Liver (tissue), 3 donors: ENCODE results near the gene SLC30A4.

Source experiments
- CTCF ChIP-seq: fragments of 150-350 bp; IDR thresholded peaks from 2 replicates; pipeline ENCODE4 v1.5.1; 2017; ENCODE audit warnings: improper control_type of control experiment, low read depth, low read length; ENCODE audit not compliant: missing input control
- EGR1 ChIP-seq, 2 donors: IDR thresholded peaks; 2 replicates each; pipeline ENCODE4 v1.6.1; 2016 to 2018; ENCODE audit warnings: antibody characterized with exemption in 2 of 2, low read depth in 2 of 2
- FOXA1 ChIP-seq: IDR thresholded peaks from 2 replicates; pipeline ENCODE4 v1.6.1; 2016; ENCODE audit warnings: antibody characterized with exemption
- FOXA2 ChIP-seq: IDR thresholded peaks from 2 replicates; pipeline ENCODE4 v1.6.1; 2016; ENCODE audit warnings: antibody characterized with exemption
- GABPA ChIP-seq, 2 donors: IDR thresholded peaks in 1 of 2; conservative IDR thresholded peaks in 1 of 2; 2 replicates each; pipeline ENCODE4 v1.6.1; 2016; ENCODE audit warnings: antibody characterized with exemption in 2 of 2, mild to moderate bottlenecking in 1 of 2, moderate library complexity in 1 of 2
- HNF4A ChIP-seq, 2 donors: conservative IDR thresholded peaks; 2 replicates each; pipeline ENCODE4 v1.6.1; 2016; ENCODE audit warnings: antibody characterized with exemption in 2 of 2, mild to moderate bottlenecking in 2 of 2
- JUND ChIP-seq, 2 donors: IDR thresholded peaks; 2 replicates each; pipeline ENCODE4 v1.6.1; 2016; ENCODE audit warnings: antibody characterized with exemption in 2 of 2
- NR2F2 ChIP-seq: IDR thresholded peaks from 2 replicates; pipeline ENCODE4 v1.6.1; 2016; ENCODE audit warnings: antibody characterized with exemption
- RAD21 ChIP-seq, 2 donors: IDR thresholded peaks; 2 replicates each; pipeline ENCODE4 v1.6.1; 2016; ENCODE audit warnings: antibody characterized with exemption in 2 of 2, mild to moderate bottlenecking in 2 of 2
- RXRA ChIP-seq, 2 donors: IDR thresholded peaks; 2 replicates each; pipeline ENCODE4 v1.6.1; 2017 to 2018; ENCODE audit warnings: antibody characterized with exemption in 2 of 2, mild to moderate bottlenecking in 1 of 2
- SP1 ChIP-seq: IDR thresholded peaks from 2 replicates; pipeline ENCODE4 v1.6.1; 2018; ENCODE audit warnings: antibody characterized with exemption, mild to moderate bottlenecking
- TAF1 ChIP-seq: conservative IDR thresholded peaks from 2 replicates; pipeline ENCODE4 v1.6.1; 2016; ENCODE audit warnings: antibody characterized with exemption, mild to moderate bottlenecking
- TF ChIP-seq, protein P1 (sequence below): IDR thresholded peaks from 2 replicates; pipeline ENCODE4 v1.6.1; 2016; ENCODE audit warnings: antibody characterized with exemption
- TF ChIP-seq, protein P2 (sequence below): IDR thresholded peaks from 2 replicates; pipeline ENCODE4 v1.6.1; 2016; ENCODE audit warnings: antibody characterized with exemption, mild to moderate bottlenecking
- donor health status: healthy.
- donor health status: healthy.

DNA sequence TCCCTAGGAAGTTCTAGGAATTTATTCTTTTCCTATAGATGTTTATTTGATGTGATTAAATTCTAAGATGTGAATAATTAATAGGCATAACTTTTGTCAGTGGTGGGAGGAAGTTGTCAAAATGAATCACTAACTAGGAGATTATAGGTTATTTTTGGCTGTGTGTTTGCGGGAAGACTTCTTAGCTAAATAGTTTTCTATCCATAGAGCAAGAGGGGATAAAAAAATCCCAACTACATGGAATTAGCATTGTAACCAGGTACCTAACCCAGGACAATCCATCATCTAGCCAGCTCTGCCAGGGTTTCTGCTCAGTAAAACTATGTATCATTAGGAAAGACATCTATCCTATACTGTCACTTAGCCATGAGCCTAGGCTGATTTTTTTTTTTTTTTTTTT is 23.9 kb downstream of the SLC30A4 start:
- TF ChIP-seq TAF1 = no peak
- TF ChIP-seq CTCF = no peak
- no peak for TF ChIP-seq SP1
- no peak for TF ChIP-seq HNF4A (conservative IDR thresholded peaks at IDR 0.05)
- no peak for TF ChIP-seq JUND (IDR thresholded peaks at IDR 0.05)
- no peak for TF ChIP-seq EGR1 (IDR thresholded peaks at IDR 0.05; ENCODE audit: low read depth in 2 of 2)
- TF ChIP-seq, protein P1, sequence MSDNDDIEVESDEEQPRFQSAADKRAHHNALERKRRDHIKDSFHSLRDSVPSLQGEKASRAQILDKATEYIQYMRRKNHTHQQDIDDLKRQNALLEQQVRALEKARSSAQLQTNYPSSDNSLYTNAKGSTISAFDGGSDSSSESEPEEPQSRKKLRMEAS = no peak
- TF ChIP-seq GABPA (IDR thresholded peaks at IDR 0.05 in 1 of 2, conservative IDR thresholded peaks at IDR 0.05 in 1 of 2) = no peak
- no peak for TF ChIP-seq NR2F2
- no peak for TF ChIP-seq FOXA1
- no peak for TF ChIP-seq RAD21 (IDR thresholded peaks at IDR 0.05)
- TF ChIP-seq, protein P2, sequence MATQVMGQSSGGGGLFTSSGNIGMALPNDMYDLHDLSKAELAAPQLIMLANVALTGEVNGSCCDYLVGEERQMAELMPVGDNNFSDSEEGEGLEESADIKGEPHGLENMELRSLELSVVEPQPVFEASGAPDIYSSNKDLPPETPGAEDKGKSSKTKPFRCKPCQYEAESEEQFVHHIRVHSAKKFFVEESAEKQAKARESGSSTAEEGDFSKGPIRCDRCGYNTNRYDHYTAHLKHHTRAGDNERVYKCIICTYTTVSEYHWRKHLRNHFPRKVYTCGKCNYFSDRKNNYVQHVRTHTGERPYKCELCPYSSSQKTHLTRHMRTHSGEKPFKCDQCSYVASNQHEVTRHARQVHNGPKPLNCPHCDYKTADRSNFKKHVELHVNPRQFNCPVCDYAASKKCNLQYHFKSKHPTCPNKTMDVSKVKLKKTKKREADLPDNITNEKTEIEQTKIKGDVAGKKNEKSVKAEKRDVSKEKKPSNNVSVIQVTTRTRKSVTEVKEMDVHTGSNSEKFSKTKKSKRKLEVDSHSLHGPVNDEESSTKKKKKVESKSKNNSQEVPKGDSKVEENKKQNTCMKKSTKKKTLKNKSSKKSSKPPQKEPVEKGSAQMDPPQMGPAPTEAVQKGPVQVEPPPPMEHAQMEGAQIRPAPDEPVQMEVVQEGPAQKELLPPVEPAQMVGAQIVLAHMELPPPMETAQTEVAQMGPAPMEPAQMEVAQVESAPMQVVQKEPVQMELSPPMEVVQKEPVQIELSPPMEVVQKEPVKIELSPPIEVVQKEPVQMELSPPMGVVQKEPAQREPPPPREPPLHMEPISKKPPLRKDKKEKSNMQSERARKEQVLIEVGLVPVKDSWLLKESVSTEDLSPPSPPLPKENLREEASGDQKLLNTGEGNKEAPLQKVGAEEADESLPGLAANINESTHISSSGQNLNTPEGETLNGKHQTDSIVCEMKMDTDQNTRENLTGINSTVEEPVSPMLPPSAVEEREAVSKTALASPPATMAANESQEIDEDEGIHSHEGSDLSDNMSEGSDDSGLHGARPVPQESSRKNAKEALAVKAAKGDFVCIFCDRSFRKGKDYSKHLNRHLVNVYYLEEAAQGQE = no peak
- no peak for TF ChIP-seq FOXA2
- TF ChIP-seq RXRA (IDR thresholded peaks at IDR 0.05) = no peak
